ENCODE results near the gene TNP1.

The TNP1 gene

DNA sequence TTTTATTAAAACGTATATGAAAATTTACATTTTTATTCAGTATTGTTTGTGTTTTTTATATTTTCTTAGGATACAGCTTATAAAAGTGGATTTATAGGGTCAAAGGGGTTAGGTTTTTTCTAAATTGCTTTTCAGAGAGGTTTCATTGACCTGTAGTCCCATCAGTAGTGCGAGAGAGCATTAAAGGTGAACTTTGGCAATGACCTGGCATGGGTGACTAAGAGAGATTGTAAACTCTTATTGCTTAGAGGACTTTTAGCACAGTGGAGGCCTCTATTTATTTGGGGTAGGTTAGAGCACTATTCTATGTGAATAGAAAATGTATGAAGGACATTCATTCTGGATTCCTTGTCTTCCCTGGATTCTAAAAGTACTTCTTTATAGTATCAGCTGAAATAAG, 16.0 kb upstream of the TNP1 start:
- no CpG with 5 or more reads among the region's 2 CpGs for WGBS (ENCODE audit: insufficient coverage)
- CTCF ChIA-PET: no interaction called here

GRCh38 chr2:216873573-216873972, 13.7 kb upstream of the TNP1 start:
- WGBS (ENCODE audit: insufficient coverage): 44% methylated on average over 1 of the region's 1 CpG
- H3K4me3 ChIP-seq (ENCODE audit: control insufficient read depth in 1 of 7, extremely low read depth in 1 of 7, insufficient read depth in 4 of 7, low read depth in 2 of 7, low read length in 6 of 7): no peak overlapping the region
- H3K4me1 ChIP-seq (ENCODE audit: control extremely low read depth in 1 of 4, control insufficient read depth in 4 of 4, insufficient read depth in 4 of 4, low read length in 3 of 4): peaks cover 0 to 5% (median 0%) of the 10 kb centered on the region in 4 experiments
- H3K27me3 ChIP-seq (replicated peaks in 2 of 5; ENCODE audit: control insufficient read depth in 4 of 5, insufficient read depth in 5 of 5, low read length in 4 of 5): peaks cover 0 to 3% (median 0%) of the 10 kb centered on the region in 5 experiments
- H3K9me3 ChIP-seq (ENCODE audit: control extremely low read depth in 1 of 5, control insufficient read depth in 4 of 5, insufficient read depth in 2 of 5, low read depth in 1 of 5, low read length in 4 of 5): no peaks in the 10 kb centered on the region
- peak in 2 of 3 donors; percentile 16 to 26 for DNase-seq
- ChIA-PET POLR2A (no interaction called here), CTCF (interaction anchor here (0.8 kb wide), 1 partner anchor 21 kb away, joined by 3 read pairs; no protein-coding TSS in a partner anchor)
- no peaks in the 10 kb centered on the region for H3K36me3 ChIP-seq (ENCODE audit: control insufficient read depth in 4 of 4, insufficient read depth in 4 of 4, low read length in 3 of 4)
- H3K27ac ChIP-seq (ENCODE audit: insufficient read depth in 1 of 2, low read depth in 1 of 2, low read length in 2 of 2, poor library complexity in 1 of 2, severe bottlenecking in 2 of 2): no peak overlapping the region

More for the DNA sequence above, 16.0 kb upstream of the TNP1 start:
- no peak overlapping the region for H3K27ac ChIP-seq (ENCODE audit: insufficient read depth in 1 of 2, low read depth in 1 of 2, low read length in 2 of 2, poor library complexity in 1 of 2, severe bottlenecking in 2 of 2)
- peaks cover 0 to 25% (median 11%) of the 10 kb centered on the region in 4 experiments for H3K4me1 ChIP-seq (ENCODE audit: control extremely low read depth in 1 of 4, control insufficient read depth in 4 of 4, insufficient read depth in 4 of 4, low read length in 3 of 4)
- DNase-seq: no peak
- POLR2A ChIA-PET: no interaction called here
- no peaks in the 10 kb centered on the region for H3K36me3 ChIP-seq (ENCODE audit: control insufficient read depth in 4 of 4, insufficient read depth in 4 of 4, low read length in 3 of 4)
- no peak overlapping the region for H3K4me3 ChIP-seq (ENCODE audit: control insufficient read depth in 1 of 7, extremely low read depth in 1 of 7, insufficient read depth in 4 of 7, low read depth in 2 of 7, low read length in 6 of 7)
- no peaks in the 10 kb centered on the region for H3K27me3 ChIP-seq (replicated peaks in 2 of 5; ENCODE audit: control insufficient read depth in 4 of 5, insufficient read depth in 5 of 5, low read length in 4 of 5)
- H3K9me3 ChIP-seq (ENCODE audit: control extremely low read depth in 1 of 5, control insufficient read depth in 4 of 5, insufficient read depth in 2 of 5, low read depth in 1 of 5, low read length in 4 of 5): no peaks in the 10 kb centered on the region

DNA sequence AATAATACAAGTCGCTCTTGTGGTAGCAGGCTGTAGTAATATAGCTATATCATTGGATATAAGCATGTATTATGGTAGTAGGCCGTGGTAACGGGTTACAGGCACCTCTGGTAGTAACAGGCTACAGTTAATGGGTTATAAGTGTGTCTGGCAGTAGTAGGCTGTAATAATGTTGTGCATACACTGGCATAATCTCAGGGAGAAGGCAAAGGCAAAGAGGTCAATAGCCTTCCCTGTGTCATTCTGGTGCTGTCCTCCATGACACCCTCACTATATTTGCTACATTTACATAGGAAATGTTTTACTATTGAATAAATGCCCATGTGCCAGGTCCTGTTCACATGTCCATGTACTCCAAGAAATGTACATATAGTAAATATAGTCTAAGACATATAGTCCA, 12.8 kb upstream of the TNP1 start:
- ChIA-PET POLR2A (no interaction called here), CTCF (interaction anchor here (0.6 kb wide), 1 partner anchor 74 kb away, joined by 3 read pairs; no protein-coding TSS in a partner anchor)
- Histone ChIP-seq H3K27ac (ENCODE audit: insufficient read depth in 1 of 2, low read depth in 1 of 2, low read length in 2 of 2, poor library complexity in 1 of 2, severe bottlenecking in 2 of 2) (no peak overlapping the region), H3K4me1 (ENCODE audit: control extremely low read depth in 1 of 4, control insufficient read depth in 4 of 4, insufficient read depth in 4 of 4, low read length in 3 of 4) (peaks cover 0 to under 1% (median 0%) of the 10 kb centered on the region in 4 experiments), H3K4me3 (ENCODE audit: control insufficient read depth in 1 of 7, extremely low read depth in 1 of 7, insufficient read depth in 4 of 7, low read depth in 2 of 7, low read length in 6 of 7) (no peak overlapping the region), H3K9me3 (ENCODE audit: control extremely low read depth in 1 of 5, control insufficient read depth in 4 of 5, insufficient read depth in 2 of 5, low read depth in 1 of 5, low read length in 4 of 5) (no peaks in the 10 kb centered on the region), H3K36me3 (ENCODE audit: control insufficient read depth in 4 of 4, insufficient read depth in 4 of 4, low read length in 3 of 4) (no peaks in the 10 kb centered on the region), H3K27me3 (replicated peaks in 2 of 5; ENCODE audit: control insufficient read depth in 4 of 5, insufficient read depth in 5 of 5, low read length in 4 of 5) (peaks cover 0 to 3% (median 0%) of the 10 kb centered on the region in 5 experiments)
- WGBS (ENCODE audit: insufficient coverage): 96% methylated on average over 3 of the region's 3 CpGs
- DNase-seq: no peak

DNA sequence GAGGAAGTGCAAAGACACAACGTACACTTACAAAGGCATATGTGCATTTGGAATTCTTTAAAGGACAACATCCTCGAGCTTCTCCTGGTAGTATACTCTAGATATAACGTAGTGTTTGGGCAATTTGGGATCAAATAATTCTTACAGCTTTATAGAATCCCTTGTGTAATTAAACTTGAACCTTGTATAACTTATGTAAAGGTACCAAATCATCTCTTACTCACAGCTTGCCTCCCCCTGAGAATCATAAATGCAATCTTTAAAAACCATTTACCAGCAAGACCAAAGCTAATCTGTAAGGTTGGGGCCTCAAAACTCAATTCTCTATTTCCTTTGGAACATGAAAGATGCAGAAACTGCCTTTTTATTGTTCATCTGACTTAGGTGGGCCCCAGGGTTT, 12.2 kb upstream of the TNP1 start:
- H3K27ac ChIP-seq (ENCODE audit: insufficient read depth in 1 of 2, low read depth in 1 of 2, low read length in 2 of 2, poor library complexity in 1 of 2, severe bottlenecking in 2 of 2): no peak overlapping the region
- no peaks in the 10 kb centered on the region for H3K36me3 ChIP-seq (ENCODE audit: control insufficient read depth in 4 of 4, insufficient read depth in 4 of 4, low read length in 3 of 4)
- DNase-seq: no peak
- ChIA-PET POLR2A (no interaction called here), CTCF (no interaction called here)
- 100% methylated on average over 1 of the region's 3 CpGs for WGBS (ENCODE audit: insufficient coverage)
- H3K9me3 ChIP-seq (ENCODE audit: control extremely low read depth in 1 of 5, control insufficient read depth in 4 of 5, insufficient read depth in 2 of 5, low read depth in 1 of 5, low read length in 4 of 5): no peaks in the 10 kb centered on the region
- no peaks in the 10 kb centered on the region for H3K4me1 ChIP-seq (ENCODE audit: control extremely low read depth in 1 of 4, control insufficient read depth in 4 of 4, insufficient read depth in 4 of 4, low read length in 3 of 4)
- no peak overlapping the region for H3K4me3 ChIP-seq (ENCODE audit: control insufficient read depth in 1 of 7, extremely low read depth in 1 of 7, insufficient read depth in 4 of 7, low read depth in 2 of 7, low read length in 6 of 7)
- peaks cover 0 to 3% (median 0%) of the 10 kb centered on the region in 5 experiments for H3K27me3 ChIP-seq (replicated peaks in 2 of 5; ENCODE audit: control insufficient read depth in 4 of 5, insufficient read depth in 5 of 5, low read length in 4 of 5)

DNA sequence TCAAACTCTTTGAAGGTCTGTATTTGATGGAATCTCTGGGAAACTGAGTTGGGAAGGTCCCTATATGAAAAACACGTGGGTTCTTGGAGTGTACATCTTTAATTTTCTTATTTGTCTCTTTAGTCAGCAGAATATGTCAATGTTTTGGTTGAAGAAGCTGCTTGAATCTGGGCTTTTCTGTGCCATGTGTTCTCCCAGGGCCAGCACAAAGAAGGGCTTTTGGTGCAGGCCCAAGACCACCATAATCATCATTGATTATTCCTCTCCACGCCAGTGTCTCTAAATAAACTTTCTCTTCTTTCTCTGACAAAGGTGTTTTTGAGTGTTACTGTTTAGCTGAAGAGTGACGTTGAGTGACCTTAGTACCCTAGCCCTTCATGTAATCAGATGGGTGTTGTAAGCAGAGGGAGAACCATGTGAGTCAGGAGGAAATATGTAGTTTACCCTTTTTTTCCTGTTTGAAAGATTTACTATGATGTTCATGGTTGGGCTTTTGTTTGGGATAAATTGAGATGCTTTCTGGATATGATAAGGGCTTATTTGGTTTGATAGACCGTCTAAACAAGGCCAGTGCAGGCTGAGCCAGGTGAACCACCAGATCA, 11.6 kb upstream of the TNP1 start:
- CTCF ChIA-PET: no interaction called here
- Histone ChIP-seq H3K9me3 (ENCODE audit: control extremely low read depth in 1 of 5, control insufficient read depth in 4 of 5, insufficient read depth in 2 of 5, low read depth in 1 of 5, low read length in 4 of 5) (no peaks in the 10 kb centered on the region), H3K27me3 (replicated peaks in 2 of 5; ENCODE audit: control insufficient read depth in 4 of 5, insufficient read depth in 5 of 5, low read length in 4 of 5) (peaks cover 0 to 3% (median 0%) of the 10 kb centered on the region in 5 experiments), H3K4me1 (ENCODE audit: control extremely low read depth in 1 of 4, control insufficient read depth in 4 of 4, insufficient read depth in 4 of 4, low read length in 3 of 4) (no peaks in the 10 kb centered on the region), H3K27ac (ENCODE audit: insufficient read depth in 1 of 2, low read depth in 1 of 2, low read length in 2 of 2, poor library complexity in 1 of 2, severe bottlenecking in 2 of 2) (no peak overlapping the region), H3K36me3 (ENCODE audit: control insufficient read depth in 4 of 4, insufficient read depth in 4 of 4, low read length in 3 of 4) (no peaks in the 10 kb centered on the region), H3K4me3 (ENCODE audit: control insufficient read depth in 1 of 7, extremely low read depth in 1 of 7, insufficient read depth in 4 of 7, low read depth in 2 of 7, low read length in 6 of 7) (no peak overlapping the region)
- POLR2A ChIA-PET: no interaction called here
- no peak for DNase-seq
- 80% methylated on average over 1 of the region's 4 CpGs for WGBS (ENCODE audit: insufficient coverage)

GRCh38 chr2:216870508-216871332, 10.9 kb upstream of the TNP1 start:
- H3K4me1 ChIP-seq (ENCODE audit: control extremely low read depth in 1 of 4, control insufficient read depth in 4 of 4, insufficient read depth in 4 of 4, low read length in 3 of 4): no peaks in the 10 kb centered on the region
- H3K27me3 ChIP-seq (replicated peaks in 2 of 5; ENCODE audit: control insufficient read depth in 4 of 5, insufficient read depth in 5 of 5, low read length in 4 of 5): peaks cover 0 to 3% (median 0%) of the 10 kb centered on the region in 5 experiments
- no peaks in the 10 kb centered on the region for H3K9me3 ChIP-seq (ENCODE audit: control extremely low read depth in 1 of 5, control insufficient read depth in 4 of 5, insufficient read depth in 2 of 5, low read depth in 1 of 5, low read length in 4 of 5)
- H3K36me3 ChIP-seq (ENCODE audit: control insufficient read depth in 4 of 4, insufficient read depth in 4 of 4, low read length in 3 of 4): no peaks in the 10 kb centered on the region
- H3K27ac ChIP-seq (ENCODE audit: insufficient read depth in 1 of 2, low read depth in 1 of 2, low read length in 2 of 2, poor library complexity in 1 of 2, severe bottlenecking in 2 of 2): no peak overlapping the region
- WGBS (ENCODE audit: insufficient coverage): 100% methylated on average over 2 of the region's 3 CpGs
- H3K4me3 ChIP-seq (ENCODE audit: control insufficient read depth in 1 of 7, extremely low read depth in 1 of 7, insufficient read depth in 4 of 7, low read depth in 2 of 7, low read length in 6 of 7): no peak overlapping the region
- no peak for DNase-seq
- ChIA-PET POLR2A (no interaction called here), CTCF (no interaction called here)

DNA sequence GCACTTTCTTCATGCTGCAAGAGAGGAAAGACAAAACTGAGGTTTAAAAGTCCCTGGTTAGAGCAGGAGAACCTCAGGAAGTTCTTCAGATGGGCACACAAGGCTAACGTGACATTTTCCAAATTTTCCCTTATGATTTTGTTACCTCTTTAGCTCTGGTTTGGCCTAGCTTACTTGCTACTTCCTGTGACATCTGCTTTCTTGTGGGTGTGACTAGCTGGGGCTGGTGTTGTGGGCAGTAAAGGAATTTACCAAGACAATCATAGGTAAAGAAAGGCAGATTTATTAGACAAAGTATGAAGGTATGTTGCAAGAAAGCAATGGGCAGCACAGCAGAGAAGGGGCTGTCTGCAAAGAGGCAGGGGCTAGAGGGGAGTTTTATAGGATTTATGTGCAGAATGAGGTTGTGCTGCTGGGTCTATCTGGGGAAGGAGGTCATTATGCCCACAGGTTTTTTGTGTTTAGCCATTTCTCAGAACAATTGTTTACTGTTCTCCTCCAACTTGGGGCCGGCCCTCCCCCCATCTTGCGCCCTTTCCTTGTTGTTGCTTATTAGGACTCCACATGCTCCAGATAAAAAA, 6.7 kb upstream of the TNP1 start:
- ChIA-PET CTCF (no interaction called here), POLR2A (no interaction called here)
- Histone ChIP-seq H3K36me3 (ENCODE audit: control insufficient read depth in 4 of 4, insufficient read depth in 4 of 4, low read length in 3 of 4) (no peaks in the 10 kb centered on the region), H3K27ac (ENCODE audit: insufficient read depth in 1 of 2, low read depth in 1 of 2, low read length in 2 of 2, poor library complexity in 1 of 2, severe bottlenecking in 2 of 2) (no peak overlapping the region), H3K27me3 (replicated peaks in 2 of 5; ENCODE audit: control insufficient read depth in 4 of 5, insufficient read depth in 5 of 5, low read length in 4 of 5) (peaks cover 0 to 5% (median 0%) of the 10 kb centered on the region in 5 experiments), H3K9me3 (ENCODE audit: control extremely low read depth in 1 of 5, control insufficient read depth in 4 of 5, insufficient read depth in 2 of 5, low read depth in 1 of 5, low read length in 4 of 5) (no peaks in the 10 kb centered on the region), H3K4me3 (ENCODE audit: control insufficient read depth in 1 of 7, extremely low read depth in 1 of 7, insufficient read depth in 4 of 7, low read depth in 2 of 7, low read length in 6 of 7) (no peak overlapping the region), H3K4me1 (ENCODE audit: control extremely low read depth in 1 of 4, control insufficient read depth in 4 of 4, insufficient read depth in 4 of 4, low read length in 3 of 4) (no peaks in the 10 kb centered on the region)
- DNase-seq: no peak
- 78% methylated on average over 3 of the region's 3 CpGs for WGBS (ENCODE audit: insufficient coverage)

Data from common myeloid progenitor, CD34-positive (primary cell).